ENCODE data around the gene PTPRJ.

Gene PTPRJ

DNA sequence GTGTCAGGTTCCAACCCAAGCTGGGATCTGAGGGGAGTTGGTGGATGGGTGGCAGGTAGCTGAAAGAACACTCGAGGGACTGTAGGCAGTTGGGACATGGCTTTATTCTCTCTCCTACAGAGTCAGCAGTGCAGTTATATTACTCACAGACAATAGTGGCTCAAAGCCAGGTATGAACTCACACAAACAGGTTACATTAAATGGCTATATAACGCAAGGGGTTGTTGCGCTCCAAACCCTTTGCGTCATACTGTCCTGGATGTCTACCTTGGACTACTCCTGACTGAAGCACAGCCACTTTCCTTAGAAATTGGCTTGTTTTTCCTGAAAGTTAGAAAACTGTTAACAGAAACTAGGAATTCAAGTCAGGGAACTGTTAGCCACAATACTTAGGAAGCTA, 169.9 kb downstream of the PTPRJ start:
- no peaks in the 10 kb centered on the region for H3K27me3 ChIP-seq (replicated peaks; ENCODE audit: control insufficient read depth, insufficient read depth, low read length, poor library complexity, severe bottlenecking)
- H3K27ac ChIP-seq (ENCODE audit: insufficient read depth, low read length, poor library complexity, severe bottlenecking), result no peak overlapping the region
- no peaks in the 10 kb centered on the region for H3K4me1 ChIP-seq (ENCODE audit: control insufficient read depth, insufficient read depth, low read length, poor library complexity, severe bottlenecking)
- H3K9me3 ChIP-seq (ENCODE audit: control insufficient read depth, low read length), result peaks cover 6% of the 10 kb centered on the region
- H3K36me3 ChIP-seq (ENCODE audit: control insufficient read depth, insufficient read depth, low read length), result peaks cover 53% of the 10 kb centered on the region
- DNase-seq, result no peak
- no peak overlapping the region for H3K4me3 ChIP-seq (ENCODE audit: insufficient read depth, low read depth, low read length, poor library complexity, severe bottlenecking)

DNA sequence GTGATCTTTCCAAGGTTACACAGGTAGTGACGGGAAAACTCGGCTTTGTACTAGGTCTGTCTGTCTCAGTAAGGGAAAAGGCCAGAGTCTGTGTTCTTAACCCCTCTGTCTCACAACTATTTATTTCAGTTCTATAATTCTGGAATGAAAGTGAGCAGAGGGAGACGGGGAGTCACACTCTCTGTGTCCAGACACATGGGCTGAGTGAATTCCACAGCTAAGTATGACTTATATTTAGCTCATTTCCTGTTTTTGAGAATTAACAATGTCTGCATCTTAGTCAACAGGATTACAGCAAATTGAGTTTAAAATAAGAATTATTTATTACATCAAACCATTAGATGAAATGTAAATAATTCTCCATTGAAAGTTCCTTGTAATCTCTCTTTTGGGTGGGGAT, 173.8 kb downstream of the PTPRJ start:
- no peak for DNase-seq
- H3K4me3 ChIP-seq (ENCODE audit: insufficient read depth, low read depth, low read length, poor library complexity, severe bottlenecking), result no peak overlapping the region
- H3K4me1 ChIP-seq (ENCODE audit: control insufficient read depth, insufficient read depth, low read length, poor library complexity, severe bottlenecking), result no peaks in the 10 kb centered on the region
- no peak overlapping the region for H3K27ac ChIP-seq (ENCODE audit: insufficient read depth, low read length, poor library complexity, severe bottlenecking)
- H3K36me3 ChIP-seq (ENCODE audit: control insufficient read depth, insufficient read depth, low read length), result peaks cover 62% of the 10 kb centered on the region
- H3K9me3 ChIP-seq (ENCODE audit: control insufficient read depth, low read length), result peaks cover 6% of the 10 kb centered on the region
- H3K27me3 ChIP-seq (replicated peaks; ENCODE audit: control insufficient read depth, insufficient read depth, low read length, poor library complexity, severe bottlenecking), result no peaks in the 10 kb centered on the region

DNA sequence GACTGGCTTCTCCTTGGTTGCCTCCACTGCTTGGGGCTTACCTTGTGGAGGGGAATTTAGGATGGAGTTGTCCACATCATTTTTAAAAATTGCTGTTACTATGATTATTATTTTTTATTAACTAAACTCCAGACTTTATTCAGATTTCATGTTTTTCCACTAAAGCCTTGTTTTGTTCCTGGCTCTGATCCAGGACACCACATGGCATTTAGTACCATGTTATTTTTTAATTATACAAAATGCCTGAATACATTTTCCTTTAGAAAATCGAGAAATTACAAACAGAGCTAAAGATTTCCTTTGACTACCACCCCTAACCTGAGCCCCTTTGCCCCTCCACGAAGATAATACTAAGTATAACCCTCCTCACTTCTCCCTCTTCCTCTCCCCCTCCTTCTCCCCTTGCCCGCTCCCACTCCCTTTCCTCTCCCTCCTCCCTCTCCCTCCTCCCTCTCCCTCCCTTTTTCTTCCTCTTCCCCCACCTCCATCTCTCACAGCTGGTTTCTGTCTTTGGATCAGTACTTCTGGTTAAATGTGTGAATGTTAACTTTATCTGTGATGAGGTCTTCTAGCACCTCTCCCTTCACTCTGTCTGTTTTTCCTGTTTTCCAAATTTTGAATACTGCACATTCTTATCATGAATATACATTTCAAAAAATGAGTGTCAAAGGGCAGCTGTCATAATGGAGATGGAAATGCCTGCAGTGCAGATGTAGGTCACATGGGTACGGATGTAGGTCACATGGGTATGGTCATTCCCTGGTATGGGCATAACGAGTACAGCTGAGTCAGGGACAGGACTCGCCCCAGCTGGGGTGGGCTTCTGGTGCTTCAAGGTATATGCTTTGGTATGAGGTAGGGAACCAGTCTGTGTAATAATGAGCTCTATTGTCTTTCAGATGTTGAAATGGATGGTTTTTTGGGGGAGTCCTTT, 181.9 kb downstream of the PTPRJ start:
- Histone ChIP-seq H3K4me1 (ENCODE audit: control insufficient read depth, insufficient read depth, low read length, poor library complexity, severe bottlenecking) (no peaks in the 10 kb centered on the region), H3K9me3 (ENCODE audit: control insufficient read depth, low read length) (no peaks in the 10 kb centered on the region), H3K4me3 (ENCODE audit: insufficient read depth, low read depth, low read length, poor library complexity, severe bottlenecking) (no peak overlapping the region), H3K27me3 (replicated peaks; ENCODE audit: control insufficient read depth, insufficient read depth, low read length, poor library complexity, severe bottlenecking) (no peaks in the 10 kb centered on the region), H3K36me3 (ENCODE audit: control insufficient read depth, insufficient read depth, low read length) (peaks cover 36% of the 10 kb centered on the region), H3K27ac (ENCODE audit: insufficient read depth, low read length, poor library complexity, severe bottlenecking) (no peak overlapping the region)
- DNase-seq, result no peak

DNA sequence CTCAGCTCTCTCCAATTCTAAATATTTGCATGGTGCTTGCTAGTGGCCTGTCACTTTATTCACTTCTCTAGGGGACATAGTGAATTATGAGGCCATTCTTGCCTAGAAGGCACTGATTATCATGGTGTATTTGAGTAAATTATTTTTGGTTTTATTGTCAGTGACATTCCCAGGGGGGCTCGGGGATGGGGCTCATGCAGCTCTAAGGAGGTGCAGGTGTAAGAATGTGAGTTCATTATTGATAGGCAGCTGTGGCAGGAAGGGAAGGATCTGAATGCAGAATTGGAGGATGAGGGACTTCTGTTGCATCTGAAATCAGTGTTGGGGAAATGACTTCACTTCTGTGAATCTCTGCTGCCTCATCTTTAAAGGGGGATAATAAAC, 182.5 kb downstream of the PTPRJ start:
- H3K36me3 ChIP-seq (ENCODE audit: control insufficient read depth, insufficient read depth, low read length), result peaks cover 33% of the 10 kb centered on the region

DNA sequence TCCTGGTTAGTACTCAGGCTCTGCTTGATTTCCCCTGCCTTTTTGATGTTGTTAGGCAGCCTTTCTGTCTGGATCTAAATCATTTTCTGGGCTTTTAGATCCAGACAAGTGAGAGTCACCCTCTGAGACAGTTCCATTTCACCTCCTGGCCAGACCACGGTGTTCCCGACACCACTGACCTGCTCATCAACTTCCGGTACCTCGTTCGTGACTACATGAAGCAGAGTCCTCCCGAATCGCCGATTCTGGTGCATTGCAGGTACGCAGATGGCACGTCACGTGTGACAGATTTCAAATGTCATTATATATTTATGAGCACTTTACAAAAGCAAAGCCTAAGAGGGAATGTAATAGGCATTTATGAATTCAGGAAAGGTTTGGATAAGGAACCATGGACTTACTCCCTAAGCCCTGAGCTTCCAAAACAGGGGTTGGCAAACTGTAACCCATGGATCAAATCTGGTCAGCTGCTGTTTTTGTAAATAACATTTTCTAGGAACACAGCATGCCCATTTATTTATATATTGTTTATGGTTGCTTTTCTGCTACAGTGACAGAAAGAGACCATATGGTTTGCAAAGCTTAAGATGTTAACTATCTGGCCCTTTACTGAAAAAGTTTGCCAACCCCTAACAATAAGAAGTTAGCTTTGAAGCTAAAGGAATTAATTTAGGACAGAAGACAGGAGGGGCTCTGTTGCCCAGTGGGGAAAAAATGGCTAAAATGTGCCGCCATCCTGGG, 183.2 kb downstream of the PTPRJ start:
- Histone ChIP-seq H3K4me3 (ENCODE audit: insufficient read depth, low read depth, low read length, poor library complexity, severe bottlenecking) (no peak overlapping the region), H3K27ac (ENCODE audit: insufficient read depth, low read length, poor library complexity, severe bottlenecking) (no peak overlapping the region), H3K36me3 (ENCODE audit: control insufficient read depth, insufficient read depth, low read length) (peaks cover 33% of the 10 kb centered on the region), H3K4me1 (ENCODE audit: control insufficient read depth, insufficient read depth, low read length, poor library complexity, severe bottlenecking) (no peaks in the 10 kb centered on the region), H3K9me3 (ENCODE audit: control insufficient read depth, low read length) (no peaks in the 10 kb centered on the region), H3K27me3 (replicated peaks; ENCODE audit: control insufficient read depth, insufficient read depth, low read length, poor library complexity, severe bottlenecking) (no peaks in the 10 kb centered on the region)
- no peak for DNase-seq

More for the DNA sequence above, 182.5 kb downstream of the PTPRJ start:
- Histone ChIP-seq H3K4me3 (ENCODE audit: insufficient read depth, low read depth, low read length, poor library complexity, severe bottlenecking) (no peak overlapping the region), H3K27me3 (replicated peaks; ENCODE audit: control insufficient read depth, insufficient read depth, low read length, poor library complexity, severe bottlenecking) (no peaks in the 10 kb centered on the region), H3K9me3 (ENCODE audit: control insufficient read depth, low read length) (no peaks in the 10 kb centered on the region), H3K27ac (ENCODE audit: insufficient read depth, low read length, poor library complexity, severe bottlenecking) (no peak overlapping the region), H3K4me1 (ENCODE audit: control insufficient read depth, insufficient read depth, low read length, poor library complexity, severe bottlenecking) (no peaks in the 10 kb centered on the region)
- no peak for DNase-seq

DNA sequence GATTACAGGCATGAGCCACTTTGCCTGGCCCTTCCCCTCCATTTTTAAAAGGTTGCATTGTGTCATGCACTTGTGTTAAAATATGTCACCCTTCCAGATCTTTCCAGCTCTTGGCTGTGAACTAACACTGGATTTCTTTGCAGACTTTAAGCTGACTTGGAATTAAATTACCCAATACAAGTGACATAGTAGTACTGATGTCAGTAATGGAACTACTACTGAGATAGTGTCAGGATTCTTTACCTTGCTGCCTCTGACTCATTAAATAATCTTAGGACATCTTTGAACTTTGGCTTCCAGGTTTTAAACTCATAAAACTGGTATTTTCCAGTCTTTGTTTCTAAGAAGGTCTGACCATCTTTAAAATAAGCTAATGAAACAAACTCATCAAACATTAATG, 184.5 kb downstream of the PTPRJ start:
- Histone ChIP-seq H3K4me1 (ENCODE audit: control insufficient read depth, insufficient read depth, low read length, poor library complexity, severe bottlenecking) (no peaks in the 10 kb centered on the region), H3K36me3 (ENCODE audit: control insufficient read depth, insufficient read depth, low read length) (peaks cover 33% of the 10 kb centered on the region), H3K4me3 (ENCODE audit: insufficient read depth, low read depth, low read length, poor library complexity, severe bottlenecking) (no peak overlapping the region), H3K27me3 (replicated peaks; ENCODE audit: control insufficient read depth, insufficient read depth, low read length, poor library complexity, severe bottlenecking) (no peaks in the 10 kb centered on the region), H3K27ac (ENCODE audit: insufficient read depth, low read length, poor library complexity, severe bottlenecking) (no peak overlapping the region), H3K9me3 (ENCODE audit: control insufficient read depth, low read length) (no peaks in the 10 kb centered on the region)
- no peak for DNase-seq

DNA sequence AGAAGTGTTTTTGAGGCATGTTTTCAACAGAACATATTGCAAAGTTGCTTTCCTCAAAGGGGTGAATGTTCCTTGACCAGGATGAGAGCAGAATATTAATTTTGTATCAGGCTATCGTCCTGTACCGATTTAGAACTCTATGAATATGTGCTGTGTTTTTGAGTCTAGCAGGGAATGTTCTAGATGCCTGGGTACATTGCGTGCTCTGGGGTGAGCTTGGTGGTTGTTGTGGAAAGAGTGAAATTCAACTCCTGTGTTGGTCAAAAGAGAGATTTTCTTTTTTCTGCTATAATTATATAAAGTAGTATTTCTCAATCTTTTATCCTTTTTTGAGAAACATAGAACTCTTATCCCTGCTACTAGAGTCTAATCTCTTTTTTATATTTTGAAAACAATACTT, 185.1 kb downstream of the PTPRJ start:
- Histone ChIP-seq H3K27ac (ENCODE audit: insufficient read depth, low read length, poor library complexity, severe bottlenecking) (no peak overlapping the region), H3K4me1 (ENCODE audit: control insufficient read depth, insufficient read depth, low read length, poor library complexity, severe bottlenecking) (no peaks in the 10 kb centered on the region), H3K4me3 (ENCODE audit: insufficient read depth, low read depth, low read length, poor library complexity, severe bottlenecking) (no peak overlapping the region), H3K27me3 (replicated peaks; ENCODE audit: control insufficient read depth, insufficient read depth, low read length, poor library complexity, severe bottlenecking) (no peaks in the 10 kb centered on the region), H3K36me3 (ENCODE audit: control insufficient read depth, insufficient read depth, low read length) (peaks cover 29% of the 10 kb centered on the region), H3K9me3 (ENCODE audit: control insufficient read depth, low read length) (no peaks in the 10 kb centered on the region)
- no peak for DNase-seq

DNA sequence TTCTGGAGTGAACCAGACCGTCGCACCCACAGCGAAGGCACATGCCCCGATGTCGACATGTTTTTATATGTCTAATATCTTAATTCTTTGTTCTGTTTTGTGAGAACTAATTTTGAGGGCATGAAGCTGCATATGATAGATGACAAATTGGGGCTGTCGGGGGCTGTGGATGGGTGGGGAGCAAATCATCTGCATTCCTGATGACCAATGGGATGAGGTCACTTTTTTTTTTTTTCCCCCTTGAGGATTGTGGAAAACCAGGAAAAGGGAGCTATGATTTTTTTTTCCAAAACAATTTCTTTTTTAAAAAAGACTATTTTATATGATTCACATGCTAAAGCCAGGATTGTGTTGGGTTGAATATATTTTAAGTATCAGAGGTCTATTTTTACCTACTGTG, 187.0 kb downstream of the PTPRJ start:
- no peak overlapping the region for H3K4me3 ChIP-seq (ENCODE audit: insufficient read depth, low read depth, low read length, poor library complexity, severe bottlenecking)
- no peaks in the 10 kb centered on the region for H3K4me1 ChIP-seq (ENCODE audit: control insufficient read depth, insufficient read depth, low read length, poor library complexity, severe bottlenecking)
- no peak for DNase-seq
- no peak overlapping the region for H3K27ac ChIP-seq (ENCODE audit: insufficient read depth, low read length, poor library complexity, severe bottlenecking)
- no peaks in the 10 kb centered on the region for H3K27me3 ChIP-seq (replicated peaks; ENCODE audit: control insufficient read depth, insufficient read depth, low read length, poor library complexity, severe bottlenecking)
- H3K9me3 ChIP-seq (ENCODE audit: control insufficient read depth, low read length), result no peaks in the 10 kb centered on the region
- peaks cover 25% of the 10 kb centered on the region for H3K36me3 ChIP-seq (ENCODE audit: control insufficient read depth, insufficient read depth, low read length)

DNA sequence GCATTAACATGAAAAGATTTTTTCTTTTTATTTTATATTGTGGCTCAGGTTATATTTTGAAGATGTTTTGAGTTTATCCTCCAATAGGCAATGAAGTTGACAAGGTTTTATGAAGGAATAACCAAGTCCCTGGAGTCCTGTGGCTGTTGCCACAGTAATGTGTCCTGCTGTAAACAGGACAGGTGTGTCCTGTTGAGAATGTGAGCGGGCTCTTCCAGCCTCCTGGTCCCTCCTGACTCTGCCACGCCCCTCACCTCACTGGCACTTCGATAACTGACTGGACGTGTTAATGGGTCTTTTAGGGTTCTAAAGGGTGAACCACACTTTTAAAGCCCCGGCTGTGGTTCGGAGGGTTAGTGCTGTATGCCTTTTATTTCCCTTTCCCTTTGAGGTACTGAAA, 188.5 kb downstream of the PTPRJ start:
- Histone ChIP-seq H3K36me3 (ENCODE audit: control insufficient read depth, insufficient read depth, low read length) (peaks cover 23% of the 10 kb centered on the region), H3K9me3 (ENCODE audit: control insufficient read depth, low read length) (no peaks in the 10 kb centered on the region), H3K27ac (ENCODE audit: insufficient read depth, low read length, poor library complexity, severe bottlenecking) (no peak overlapping the region), H3K4me3 (ENCODE audit: insufficient read depth, low read depth, low read length, poor library complexity, severe bottlenecking) (no peak overlapping the region), H3K4me1 (ENCODE audit: control insufficient read depth, insufficient read depth, low read length, poor library complexity, severe bottlenecking) (no peaks in the 10 kb centered on the region), H3K27me3 (replicated peaks; ENCODE audit: control insufficient read depth, insufficient read depth, low read length, poor library complexity, severe bottlenecking) (no peaks in the 10 kb centered on the region)
- DNase-seq, result no peak

DNA sequence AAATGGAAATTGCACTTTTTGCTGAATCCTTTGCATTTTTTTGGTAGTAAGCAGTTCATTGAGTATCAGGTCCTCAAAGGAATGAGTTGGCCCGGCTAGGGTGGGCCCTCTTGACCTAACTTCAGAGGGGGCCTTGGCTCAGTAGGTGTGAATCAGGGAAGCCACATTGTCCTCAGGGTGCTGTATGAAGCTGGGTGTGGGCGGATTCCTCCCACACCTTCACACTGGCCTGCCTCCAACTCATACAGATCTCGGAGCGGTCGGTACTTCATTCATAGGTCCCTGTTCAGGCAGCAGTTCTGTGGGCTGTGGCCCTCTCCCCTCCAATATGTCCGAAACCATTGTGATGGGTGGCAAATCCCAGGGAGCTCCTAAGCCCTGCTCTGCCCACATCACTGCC, 188.9 kb downstream of the PTPRJ start:
- H3K27me3 ChIP-seq (replicated peaks; ENCODE audit: control insufficient read depth, insufficient read depth, low read length, poor library complexity, severe bottlenecking), result no peaks in the 10 kb centered on the region
- no peak overlapping the region for H3K4me3 ChIP-seq (ENCODE audit: insufficient read depth, low read depth, low read length, poor library complexity, severe bottlenecking)

More for the DNA sequence above, 188.9 kb downstream of the PTPRJ start:
- Histone ChIP-seq H3K4me1 (ENCODE audit: control insufficient read depth, insufficient read depth, low read length, poor library complexity, severe bottlenecking) (no peaks in the 10 kb centered on the region), H3K27ac (ENCODE audit: insufficient read depth, low read length, poor library complexity, severe bottlenecking) (no peak overlapping the region), H3K36me3 (ENCODE audit: control insufficient read depth, insufficient read depth, low read length) (peaks cover 19% of the 10 kb centered on the region), H3K9me3 (ENCODE audit: control insufficient read depth, low read length) (no peaks in the 10 kb centered on the region)
- DNase-seq, result no peak
